HL-60 (cell line): ENCODE data around the gene DUS4L.
"Not testable (repeated sequence)": the region's sequence is repeated elsewhere in the genome, so short reads cannot be mapped to it uniquely, and the experiment has no call there.

Experiments
- DNase-seq, 2 experiments: peaks; one replicate each; pipeline ENCODE4 v3.0.0-alpha.2; 2010 to 2020; ENCODE audit warnings: low read depth in 1 of 2, low spot score in 1 of 2
- H3K27ac ChIP-seq: fragments of 250-450 bp; sonication (Bioruptor Pico); replicated peaks from 2 replicates; pipeline ENCODE4 v1.5.1; 2020; ENCODE audit warnings: mild to moderate bottlenecking, moderate library complexity
- H3K27me3 ChIP-seq: fragments of 250-450 bp; sonication (Bioruptor Pico); 2 replicates; pipeline ENCODE4 v1.5.1; 2021; ENCODE audit warnings: mild to moderate bottlenecking, moderate library complexity; ENCODE audit not compliant: insufficient read depth, poor library complexity, severe bottlenecking
- H3K4me3 ChIP-seq: replicated peaks from 2 replicates; pipeline ENCODE4 v1.5.1; 2011; ENCODE audit warnings: mild to moderate bottlenecking, control low read depth, low read length; ENCODE audit not compliant: insufficient read depth
- CTCF ChIP-seq: IDR thresholded peaks from one replicate; pipeline ENCODE4 v1.5.1; 2011; ENCODE audit warnings: low read length, control low read depth, inconsistent platforms; ENCODE audit not compliant: insufficient read depth
- GABPA ChIP-seq: IDR thresholded peaks from 2 replicates; pipeline ENCODE4 v1.6.1; 2012; ENCODE audit warnings: low read depth
- POLR2AphosphoS5 ChIP-seq: IDR thresholded peaks from 2 replicates; pipeline ENCODE4 v1.6.1; 2012; ENCODE audit warnings: low read depth
- REST ChIP-seq: IDR thresholded peaks from 2 replicates; pipeline ENCODE4 v1.6.1; 2012; ENCODE audit warnings: low read depth; ENCODE audit not compliant: insufficient replicate concordance
- SPI1 ChIP-seq: IDR thresholded peaks from 2 replicates; pipeline ENCODE4 v1.6.1; 2012; ENCODE audit warnings: low read depth, mild to moderate bottlenecking, borderline replicate concordance

The DUS4L gene

DNA sequence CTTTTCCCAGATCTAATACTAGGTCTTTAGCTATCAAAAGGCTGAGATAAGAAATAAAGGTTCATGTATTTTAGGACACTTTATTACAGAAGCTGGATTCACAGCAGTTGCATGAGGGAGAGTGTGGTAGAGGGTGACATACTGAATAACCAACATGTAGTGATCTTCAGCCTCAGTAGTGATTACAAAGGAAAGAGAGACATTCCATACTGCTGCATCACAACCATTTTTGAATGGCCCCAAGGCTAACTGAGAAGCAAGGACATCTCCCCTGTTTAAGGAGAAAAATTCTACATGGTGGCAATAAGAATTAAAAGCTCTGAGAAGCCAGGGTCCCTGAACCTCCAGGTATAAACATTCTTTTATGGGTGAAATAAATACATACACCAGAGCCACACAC lies 35.3 kb upstream of the DUS4L start:
- TF ChIP-seq POLR2AphosphoS5 (no peak), GABPA (no peak), REST (no peak), SPI1 (no peak), CTCF (no peak)
- no peak overlapping the region for H3K27ac ChIP-seq
- no peaks in the 10 kb centered on the region for H3K27me3 ChIP-seq
- no peak for DNase-seq
- no peak overlapping the region for H3K4me3 ChIP-seq

DNA sequence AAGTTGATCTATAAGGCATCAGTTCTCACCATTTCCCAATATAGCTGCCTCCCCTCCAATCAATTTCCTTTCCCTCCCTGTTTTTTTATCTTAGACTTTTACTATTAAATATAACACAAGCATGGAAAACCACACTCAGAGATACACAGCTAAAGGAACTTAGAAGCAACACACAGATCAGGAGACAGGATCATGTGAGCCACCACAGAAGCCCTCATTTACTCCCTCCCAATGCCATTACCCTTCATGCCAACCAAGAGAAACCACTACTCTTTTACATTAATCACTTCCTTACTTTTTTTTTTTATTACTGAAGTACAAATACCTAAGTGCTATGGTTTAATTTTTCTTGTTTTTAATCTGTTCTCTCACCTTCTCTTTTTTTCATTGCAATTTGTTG lies 33.0 kb upstream of the DUS4L start:
- DNase-seq, result no peak
- no peaks in the 10 kb centered on the region for H3K27me3 ChIP-seq
- no peak overlapping the region for H3K27ac ChIP-seq
- H3K4me3 ChIP-seq, result no peak overlapping the region
- TF ChIP-seq CTCF, result no peak
- no peak for TF ChIP-seq REST
- no peak for TF ChIP-seq POLR2AphosphoS5
- TF ChIP-seq GABPA, result no peak
- TF ChIP-seq SPI1, result no peak

- no peak for TF ChIP-seq GABPA
- TF ChIP-seq REST, result no peak
- no peak for TF ChIP-seq POLR2AphosphoS5
- no peak for TF ChIP-seq CTCF
- TF ChIP-seq SPI1, result no peak
- Histone ChIP-seq H3K27ac (no peak overlapping the region), H3K4me3 (no peak overlapping the region), H3K27me3 (no peaks in the 10 kb centered on the region)
- DNase-seq, result no peak
These were observed 29.6 kb upstream of the DUS4L start for GRCh38 chr7:107534139-107534538.

DNA sequence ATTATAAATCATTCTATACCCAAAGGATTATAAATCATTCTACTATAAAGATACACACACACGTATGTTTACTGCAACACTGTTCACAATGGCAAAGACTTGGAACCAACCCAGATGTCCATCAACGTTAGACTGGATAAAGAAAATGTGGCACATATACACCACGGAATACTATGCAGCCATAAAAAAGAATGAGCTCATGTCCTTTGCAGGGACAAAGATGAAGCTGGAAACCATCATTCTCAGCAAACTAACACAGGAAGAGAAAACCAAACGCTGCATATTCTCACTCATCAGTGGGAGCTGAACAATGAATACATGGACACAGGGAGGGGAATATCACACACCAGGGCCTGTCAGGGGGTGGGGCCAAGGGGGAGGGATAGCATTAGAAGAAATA lies 26.5 kb upstream of the DUS4L start:
- not testable (repeated sequence) for H3K27ac ChIP-seq, H3K4me3 ChIP-seq, H3K27me3 ChIP-seq, DNase-seq
